HL-60 (cell line): ENCODE results near the gene ST6GALNAC6.

Experiments
- POLR2AphosphoS5 ChIP-seq: IDR thresholded peaks from 2 replicates; pipeline ENCODE4 v1.6.1; 2012; ENCODE audit warnings: low read depth
- TF ChIP-seq, protein P1 (sequence below): IDR thresholded peaks from one replicate; pipeline ENCODE4 v1.5.1; 2011; ENCODE audit warnings: low read length, control low read depth, inconsistent platforms; ENCODE audit not compliant: insufficient read depth

DNA sequence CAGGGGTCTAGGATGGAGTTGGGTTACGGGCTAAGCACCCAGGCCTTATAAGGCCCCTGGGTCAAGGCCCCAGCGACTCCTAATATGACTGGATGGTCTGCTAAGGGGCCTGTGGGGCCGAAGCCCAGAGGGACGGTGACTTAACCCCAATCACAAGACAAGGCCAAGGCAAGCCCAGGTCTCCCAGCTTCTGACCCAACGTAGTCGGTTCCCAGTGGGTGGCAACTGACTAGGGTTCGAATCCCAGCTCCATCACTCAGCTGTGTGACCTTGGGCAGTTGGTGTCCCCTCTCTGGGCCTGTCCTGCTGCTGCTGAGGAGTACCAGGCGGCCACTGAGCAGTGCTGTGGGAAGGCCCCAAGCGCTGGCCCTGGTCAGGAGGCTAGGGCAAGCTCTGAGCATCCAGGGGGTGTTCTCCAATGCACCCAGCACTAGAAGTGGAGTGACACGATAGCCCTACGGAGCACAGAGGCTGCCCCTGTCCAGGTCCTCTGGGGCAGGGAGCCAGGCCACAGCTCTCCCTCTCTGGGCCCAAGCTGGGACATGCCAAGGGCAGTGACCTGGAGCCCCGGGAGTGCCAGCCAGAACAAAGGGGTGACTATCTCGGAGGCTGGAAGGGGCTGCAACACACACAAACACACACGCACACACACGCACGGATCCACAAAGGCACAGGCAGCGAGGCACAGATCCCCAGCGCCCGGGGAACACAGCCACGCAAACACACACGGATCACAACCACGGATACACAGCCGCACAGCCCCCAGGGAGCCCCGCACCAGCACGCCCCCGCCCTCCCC is 22.4 kb downstream of the ST6GALNAC6 start:
- no peak for TF ChIP-seq POLR2AphosphoS5
- TF ChIP-seq, protein P1, sequence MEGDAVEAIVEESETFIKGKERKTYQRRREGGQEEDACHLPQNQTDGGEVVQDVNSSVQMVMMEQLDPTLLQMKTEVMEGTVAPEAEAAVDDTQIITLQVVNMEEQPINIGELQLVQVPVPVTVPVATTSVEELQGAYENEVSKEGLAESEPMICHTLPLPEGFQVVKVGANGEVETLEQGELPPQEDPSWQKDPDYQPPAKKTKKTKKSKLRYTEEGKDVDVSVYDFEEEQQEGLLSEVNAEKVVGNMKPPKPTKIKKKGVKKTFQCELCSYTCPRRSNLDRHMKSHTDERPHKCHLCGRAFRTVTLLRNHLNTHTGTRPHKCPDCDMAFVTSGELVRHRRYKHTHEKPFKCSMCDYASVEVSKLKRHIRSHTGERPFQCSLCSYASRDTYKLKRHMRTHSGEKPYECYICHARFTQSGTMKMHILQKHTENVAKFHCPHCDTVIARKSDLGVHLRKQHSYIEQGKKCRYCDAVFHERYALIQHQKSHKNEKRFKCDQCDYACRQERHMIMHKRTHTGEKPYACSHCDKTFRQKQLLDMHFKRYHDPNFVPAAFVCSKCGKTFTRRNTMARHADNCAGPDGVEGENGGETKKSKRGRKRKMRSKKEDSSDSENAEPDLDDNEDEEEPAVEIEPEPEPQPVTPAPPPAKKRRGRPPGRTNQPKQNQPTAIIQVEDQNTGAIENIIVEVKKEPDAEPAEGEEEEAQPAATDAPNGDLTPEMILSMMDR, result no peak
